Tongue (tissue), 1 donor: Measurements from ENCODE around the gene TMEM225. TPM values are rescaled to one million over a fixed set of nuclear protein-coding genes. Genes with fewer than 3 reads are reported as not detected.

Experiments
- total RNA-seq: library from RNA; depleted of rRNA; stranded (reverse); fragments of >200 nt; gene quantifications from one replicate; pipeline ENCODE4 v1.2.3, GENCODE V29; 2014

TMEM225 gene
- total RNA-seq, 1 donor from 2014 or later, result not detected

Other genes starting within 250 kb of the TMEM225 start
- 18.5 TPM for gene SCN3B, start 231.0 kb downstream of the TMEM225 start, total RNA-seq
- gene ZNF202, start 144.0 kb downstream of the TMEM225 start, total RNA-seq, result 18.2 TPM
- gene OR6X1, start 131.2 kb downstream of the TMEM225 start, total RNA-seq, result not detected
- gene OR6M1, start 79.3 kb downstream of the TMEM225 start, total RNA-seq, result not detected
- 0.21 TPM for gene OR8D4, start 16.5 kb upstream of the TMEM225 start, total RNA-seq
- not detected for gene OR4D5, start 53.9 kb upstream of the TMEM225 start, total RNA-seq
- gene OR6T1, start 58.2 kb upstream of the TMEM225 start, total RNA-seq, result not detected
- not detected for gene OR10S1, start 92.1 kb upstream of the TMEM225 start, total RNA-seq
- gene OR10G6, start 109.5 kb upstream of the TMEM225 start, total RNA-seq, result not detected
- not detected for gene OR10G4, start 127.3 kb upstream of the TMEM225 start, total RNA-seq
- gene OR10G9, start 137.3 kb upstream of the TMEM225 start, total RNA-seq, result not detected
- not detected for gene OR10G8, start 141.1 kb upstream of the TMEM225 start, total RNA-seq
- gene OR10G7, start 155.7 kb upstream of the TMEM225 start, total RNA-seq, result not detected
- gene VWA5A, start 229.8 kb upstream of the TMEM225 start, total RNA-seq, result 110 TPM